HT1080 (cell line): ENCODE data around the gene MAFG. TPM values are rescaled to one million over a fixed set of nuclear protein-coding genes. Genes with fewer than 3 reads are reported as not detected.
"Not testable (repeated sequence)": the region's sequence is repeated elsewhere in the genome, so short reads cannot be mapped to it uniquely, and the experiment has no call there.

Source experiments
- DNase-seq: peaks from one replicate; pipeline ENCODE4 v3.0.0-alpha.2; 2015; ENCODE audit warnings: low read depth
- total RNA-seq: library from RNA; depleted of rRNA; stranded (reverse); fragments of >200 nt; shearing (Covaris generic); gene quantifications from 2 replicates; pipeline ENCODE4 v1.2.3, GENCODE V29; 2014

MAFG gene
- total RNA-seq, 1 experiment from 2014 or later: 21.1 TPM

GRCh38 chr17:81958633-81959342 lies 31.3 kb upstream of the MAFG start:
- DNase-seq: no peak

- DNase-seq: no peak
These were observed 30.3 kb upstream of the MAFG start for GRCh38 chr17:81957691-81958432.

GRCh38 chr17:81956607-81957589 lies 29.4 kb upstream of the MAFG start:
- DNase-seq: no peak

GRCh38 chr17:81955756-81956544 lies 28.4 kb upstream of the MAFG start:
- no peak for DNase-seq

DNA sequence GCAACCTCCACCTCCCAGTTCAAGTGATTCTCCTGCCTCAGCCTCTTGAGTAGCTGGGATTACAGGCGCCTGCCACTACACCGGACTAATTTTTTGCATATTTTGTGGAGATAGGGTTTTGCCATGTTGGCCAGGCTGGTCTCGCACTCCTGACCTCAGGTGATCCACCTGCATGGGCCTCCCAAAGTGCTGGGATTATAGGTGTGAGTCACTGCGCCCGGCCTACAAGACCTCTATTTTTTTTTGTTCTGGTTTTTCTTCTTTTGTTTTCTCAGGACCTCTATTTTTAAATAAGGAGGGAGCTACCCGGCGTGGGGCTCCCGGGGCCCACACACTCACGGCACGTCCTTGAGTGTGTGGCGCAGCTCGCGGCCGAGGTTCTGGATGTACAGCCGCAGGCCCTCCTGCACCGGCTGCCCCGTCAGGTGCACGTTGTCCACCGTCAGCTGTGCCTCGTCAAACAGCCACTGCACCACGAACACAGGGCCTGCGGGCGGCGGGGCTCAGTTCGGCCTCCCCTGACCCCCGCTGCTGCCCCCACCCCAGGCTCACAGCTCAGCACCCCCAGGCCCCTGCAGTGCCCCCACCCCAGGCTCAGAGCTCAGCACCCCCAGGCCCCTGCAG lies 27.6 kb upstream of the MAFG start:
- no peak for DNase-seq

DNA sequence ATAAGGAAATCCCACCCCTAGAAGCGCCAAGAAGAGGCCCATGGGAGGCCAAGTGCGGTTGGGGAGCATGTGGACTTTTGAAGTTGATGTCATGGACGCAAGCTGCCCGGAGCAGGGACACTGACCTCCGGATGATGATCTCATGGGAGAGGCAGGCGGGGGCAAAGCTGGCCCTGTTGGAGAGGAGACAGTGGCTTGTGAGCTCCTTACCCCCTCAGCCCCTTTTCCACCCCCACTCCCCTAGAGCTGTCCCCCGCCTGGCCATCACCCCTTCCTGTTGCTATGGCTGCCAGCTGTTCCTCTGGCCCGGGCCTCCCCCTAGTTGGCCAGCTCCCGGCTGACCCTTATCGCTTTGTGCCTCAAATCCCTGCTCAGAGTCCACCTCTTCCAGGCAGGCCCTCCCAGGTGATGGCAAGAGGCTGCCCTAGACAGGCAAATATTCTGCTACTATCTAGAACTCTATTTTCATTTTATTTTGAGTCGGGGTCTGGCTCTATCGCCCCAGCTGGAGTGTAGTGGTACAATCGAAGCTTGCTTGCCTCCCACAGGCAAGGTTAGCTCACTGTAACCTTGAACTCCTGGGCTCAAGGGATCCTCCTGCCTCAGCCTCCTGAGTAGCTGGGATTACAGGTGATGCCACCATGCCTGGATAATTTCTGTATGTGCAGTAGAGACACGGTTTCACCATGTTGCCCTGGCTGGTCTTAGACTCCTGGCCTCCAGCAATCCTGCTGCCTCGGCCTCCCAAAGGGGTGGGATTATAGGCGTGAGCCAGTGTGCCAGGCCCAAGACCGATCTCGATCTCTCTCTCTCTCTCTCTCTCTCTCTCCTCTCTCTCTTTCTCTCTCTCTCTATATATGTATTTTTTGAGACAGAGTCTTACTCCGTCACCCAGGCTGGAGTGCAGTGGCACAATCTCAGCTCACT lies 26.9 kb upstream of the MAFG start:
- DNase-seq: no peak

DNA sequence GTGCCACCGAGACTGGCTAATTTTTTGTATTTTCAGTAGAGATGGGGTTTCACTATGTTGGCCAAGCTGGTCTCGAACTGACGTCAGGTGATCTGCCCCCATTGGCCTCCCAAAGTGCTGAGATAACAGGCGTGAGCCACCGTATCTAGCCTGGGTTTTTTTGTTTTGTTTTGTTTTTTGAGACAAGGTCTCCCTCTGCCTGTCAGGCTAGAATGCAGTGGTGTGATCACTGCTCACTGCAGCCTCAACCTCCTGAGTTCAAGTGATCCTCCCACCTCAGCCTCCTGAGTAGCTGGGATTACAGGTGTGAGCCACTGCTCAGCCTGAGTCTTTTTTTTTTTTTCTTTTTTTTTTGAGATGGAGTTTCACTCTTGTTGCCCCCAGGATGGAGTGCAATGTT lies 25.9 kb upstream of the MAFG start:
- DNase-seq: not testable (repeated sequence)

DNA sequence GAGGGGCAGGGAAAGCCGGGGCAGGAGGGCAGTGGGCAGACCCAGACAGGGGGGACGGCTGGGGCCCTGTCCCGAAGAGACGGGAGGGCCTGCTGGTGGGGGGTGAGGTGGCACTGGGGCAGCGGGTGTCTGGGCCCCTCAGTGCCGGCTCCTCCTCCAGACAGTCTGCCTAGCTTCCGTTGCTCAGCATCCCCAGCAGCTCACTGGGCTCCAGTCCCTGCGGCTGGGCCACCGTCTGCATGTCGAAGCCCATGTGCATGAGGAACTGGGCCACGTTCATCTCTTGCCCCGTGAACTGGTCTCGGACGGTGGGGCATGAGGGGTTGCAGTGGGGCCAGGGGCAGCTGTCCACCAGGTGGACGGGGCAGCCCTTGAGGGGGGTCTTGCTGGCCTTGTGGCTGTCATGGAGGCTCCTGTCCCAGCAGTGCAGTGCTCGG lies 25.3 kb upstream of the MAFG start:
- DNase-seq: no peak

DNA sequence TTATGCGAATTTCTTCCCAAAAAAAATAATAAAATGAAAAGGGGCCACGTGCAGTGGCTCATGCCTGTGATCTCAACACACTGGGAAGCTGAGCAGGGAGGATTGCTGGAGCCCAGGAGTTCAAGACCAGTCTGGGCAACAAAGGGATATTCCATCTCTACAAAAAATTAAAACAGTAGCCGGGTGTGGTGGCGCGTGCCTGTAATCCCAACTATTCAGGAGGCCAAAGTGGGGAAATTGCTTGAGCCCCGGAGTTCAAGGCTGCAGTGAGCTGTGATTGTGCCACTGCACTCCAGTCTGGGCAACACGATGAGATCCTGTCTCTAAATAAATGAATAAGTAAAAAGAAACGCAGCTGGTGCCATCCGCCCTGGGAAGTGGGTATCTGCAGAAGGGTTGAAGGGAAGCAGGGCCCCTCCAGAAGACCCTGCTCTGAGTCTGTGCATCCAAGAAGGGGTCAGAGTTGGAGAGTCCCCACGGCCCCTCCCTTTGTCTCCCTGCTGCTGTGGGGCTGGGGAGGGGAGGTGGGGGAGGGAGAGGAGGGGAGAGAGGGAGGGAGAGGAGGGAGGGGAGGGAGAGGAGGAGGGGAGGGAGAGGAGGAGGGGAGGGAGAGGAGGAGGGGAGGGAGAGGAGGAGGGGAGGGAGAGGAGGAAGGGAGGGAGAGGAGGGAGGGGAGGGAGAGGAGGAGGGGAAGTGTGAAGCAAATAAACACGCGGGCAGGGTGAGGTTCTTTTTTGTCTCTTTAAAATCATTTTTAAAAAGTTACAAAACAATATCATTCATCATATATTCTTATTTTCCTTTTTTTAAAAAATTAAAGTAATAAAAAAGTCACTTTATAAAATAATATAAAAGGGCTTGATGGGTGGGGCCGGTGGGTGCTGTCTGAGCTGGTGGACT lies 24.5 kb upstream of the MAFG start:
- no peak for DNase-seq

- no peak for DNase-seq
These were observed 23.0 kb upstream of the MAFG start for GRCh38 chr17:81950501-81950900.

GRCh38 chr17:81948635-81949378 lies 21.3 kb upstream of the MAFG start:
- DNase-seq: no peak

- DNase-seq: no peak
These were observed 19.7 kb upstream of the MAFG start, which contains the start of gene MYADML2 for GRCh38 chr17:81947189-81947588. MYADML2 (minus strand) TSS chr17:81947233; CDS start chr17:81941741, 5,492 bp downstream.

DNA sequence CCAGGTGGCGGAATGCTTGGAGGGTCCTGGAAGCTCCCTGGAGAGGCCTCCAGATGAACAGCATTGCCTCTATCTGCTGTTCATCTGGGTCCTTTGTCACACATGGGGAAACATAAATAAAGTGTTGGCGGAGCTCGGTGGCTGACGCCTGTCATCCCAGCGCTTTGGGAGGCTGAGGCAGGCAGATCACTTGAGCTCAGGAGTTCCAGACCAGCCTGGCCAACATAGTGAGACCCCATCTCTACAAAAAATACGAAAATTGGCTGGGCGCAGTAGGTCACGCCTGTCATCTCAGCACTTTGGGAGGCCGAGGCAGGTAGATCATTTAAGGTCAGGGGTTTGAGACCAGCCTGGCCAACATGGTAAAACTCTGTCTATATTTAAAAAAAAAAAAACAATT lies 17.3 kb upstream of the MAFG start:
- DNase-seq: no peak

DNA sequence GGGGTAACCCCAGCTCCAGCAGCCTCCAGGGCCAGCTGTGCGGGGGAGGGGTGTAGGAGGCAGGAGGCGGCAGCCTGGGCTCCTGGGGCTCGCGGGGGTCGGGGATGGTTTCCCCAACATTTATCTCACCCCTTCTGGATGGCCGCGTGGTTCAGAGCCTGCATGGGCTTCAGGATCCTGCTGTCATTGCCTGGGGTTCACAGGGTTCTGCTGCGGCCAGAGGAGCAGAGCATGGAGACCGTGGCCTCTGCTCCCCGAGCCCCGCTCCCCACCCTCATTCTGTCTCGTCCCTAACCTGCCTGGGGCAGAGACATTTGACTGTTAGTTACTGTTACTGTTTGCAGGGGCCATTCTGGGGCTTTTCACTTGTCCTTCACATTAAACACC lies 14.6 kb upstream of the MAFG start:
- no peak for DNase-seq

GRCh38 chr17:81941484-81942166 lies 14.1 kb upstream of the MAFG start:
- no peak for DNase-seq

- DNase-seq: no peak
These were observed 13.3 kb upstream of the MAFG start for GRCh38 chr17:81940538-81941483.
